GM10266 (cell line): ENCODE results near the gene GSTP1.
"Not testable (repeated sequence)": the region's sequence is repeated elsewhere in the genome, so short reads cannot be mapped to it uniquely, and the experiment has no call there.

Source experiments
- DNase-seq: peaks from one replicate; pipeline ENCODE4 v3.0.0; 2012; ENCODE audit errors: extremely low spot score
- CTCF ChIP-seq: IDR thresholded peaks from 2 replicates; pipeline ENCODE4 v1.5.1; 2012; ENCODE audit warnings: mild to moderate bottlenecking, low read depth; ENCODE audit not compliant: control insufficient read depth, insufficient read depth; ENCODE audit errors: missing control alignments

GSTP1 gene

DNA sequence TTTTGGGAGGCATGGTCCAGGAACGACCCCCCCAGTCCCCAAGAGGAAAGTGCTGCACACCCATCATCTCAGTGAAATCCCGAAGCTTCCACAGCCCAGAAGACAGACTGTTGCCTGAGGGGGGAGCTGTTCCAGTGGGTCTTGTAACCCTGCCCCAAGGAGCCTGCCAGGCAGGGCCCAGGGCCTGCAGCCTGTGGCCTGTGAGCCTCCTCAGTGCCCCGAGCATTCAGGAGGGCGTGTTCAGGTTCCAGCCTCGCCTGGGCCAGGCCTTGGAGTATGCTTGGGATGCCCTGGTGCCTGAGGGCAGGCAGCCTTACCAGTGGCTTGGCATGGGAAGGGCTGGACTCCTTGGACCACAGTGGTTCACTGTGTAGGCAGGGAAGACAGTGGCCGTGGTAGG is 42.4 kb upstream of the GSTP1 start:
- DNase-seq: no peak
- no peak for TF ChIP-seq CTCF

DNA sequence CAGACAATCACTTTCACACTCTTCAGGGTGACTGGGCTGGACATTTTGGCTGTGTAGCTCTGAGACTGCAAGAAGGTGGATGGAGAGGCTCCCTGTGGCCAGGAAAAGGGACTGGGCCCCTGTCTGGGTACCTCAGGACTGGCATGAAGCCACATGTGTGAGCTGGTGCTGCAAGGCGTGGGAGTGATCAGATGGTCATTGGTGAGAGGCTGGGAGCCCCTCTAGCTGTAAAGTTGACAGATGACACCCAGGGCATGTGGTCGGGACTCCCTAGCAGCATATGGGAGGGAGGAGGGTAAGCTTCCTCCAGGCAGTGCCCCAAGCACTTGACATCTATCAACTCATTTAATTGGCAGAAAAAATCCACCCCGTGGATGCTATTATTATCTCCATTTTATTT is 41.4 kb upstream of the GSTP1 start:
- DNase-seq: no peak
- TF ChIP-seq CTCF: no peak

DNA sequence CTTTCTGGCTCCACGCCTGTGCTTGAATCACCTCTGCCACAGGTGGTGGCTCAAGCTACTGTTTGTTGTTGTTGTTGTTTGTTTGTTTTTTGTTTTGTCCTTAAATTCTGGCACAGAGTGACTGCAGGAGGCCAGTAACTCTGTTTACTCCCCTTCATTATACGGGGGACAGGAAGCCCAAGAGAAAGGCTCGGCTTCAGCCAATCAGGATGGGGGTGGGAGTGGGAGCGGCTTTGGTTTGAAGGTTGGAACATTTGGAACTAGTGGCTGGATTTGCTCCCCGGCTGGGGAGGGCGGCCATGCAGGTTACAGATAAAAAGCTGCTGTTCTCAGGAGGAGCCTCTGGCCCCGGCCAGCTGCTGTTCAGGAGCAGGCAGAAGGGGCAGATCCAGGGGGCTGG is 40.6 kb upstream of the GSTP1 start:
- TF ChIP-seq CTCF: no peak
- DNase-seq: no peak

DNA sequence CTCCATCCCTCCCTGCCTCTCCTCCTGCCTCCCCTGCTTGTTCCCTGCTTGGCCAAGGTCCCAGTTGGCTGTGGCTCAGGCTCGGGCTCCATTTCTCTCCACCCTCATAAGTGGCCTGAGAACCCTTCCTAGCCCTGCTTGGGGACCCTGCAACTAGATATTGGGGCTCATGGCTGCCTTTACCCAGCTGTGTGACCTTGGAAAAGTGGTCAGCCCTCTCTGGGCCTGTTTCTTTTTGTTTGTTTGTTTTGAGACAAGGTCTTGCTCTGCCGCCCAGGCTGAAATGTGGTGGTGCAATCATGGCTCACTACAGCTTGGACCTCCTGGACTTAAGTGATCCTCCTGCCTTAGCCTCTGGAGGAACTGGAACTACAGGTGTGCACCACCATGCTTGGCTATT is 40.0 kb upstream of the GSTP1 start:
- DNase-seq: no peak
- no peak for TF ChIP-seq CTCF

- TF ChIP-seq CTCF: no peak
- DNase-seq: no peak
Observed at GRCh38 chr11:67544616-67545242, 38.9 kb upstream of the GSTP1 start.

DNA sequence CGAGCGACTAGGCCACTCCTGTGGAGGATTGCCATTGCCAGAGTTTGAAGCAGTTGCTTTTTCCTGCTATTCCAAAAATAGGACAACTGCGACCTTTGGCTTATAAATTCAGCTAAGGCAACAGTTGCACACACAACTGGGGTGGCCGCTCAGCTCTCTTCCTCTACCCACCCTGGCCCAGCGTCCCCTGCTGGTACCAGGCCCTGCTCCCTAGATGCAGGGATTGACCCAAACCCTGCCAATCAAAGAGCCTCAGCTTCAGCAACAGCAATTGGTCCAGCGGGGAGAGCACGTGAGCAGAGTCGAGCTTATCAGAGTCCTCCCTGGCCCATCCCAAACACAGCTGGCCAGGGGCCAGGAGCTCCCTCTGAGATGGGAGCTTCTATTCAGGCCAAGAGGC is 38.3 kb upstream of the GSTP1 start:
- no peak for TF ChIP-seq CTCF
- DNase-seq: no peak

DNA sequence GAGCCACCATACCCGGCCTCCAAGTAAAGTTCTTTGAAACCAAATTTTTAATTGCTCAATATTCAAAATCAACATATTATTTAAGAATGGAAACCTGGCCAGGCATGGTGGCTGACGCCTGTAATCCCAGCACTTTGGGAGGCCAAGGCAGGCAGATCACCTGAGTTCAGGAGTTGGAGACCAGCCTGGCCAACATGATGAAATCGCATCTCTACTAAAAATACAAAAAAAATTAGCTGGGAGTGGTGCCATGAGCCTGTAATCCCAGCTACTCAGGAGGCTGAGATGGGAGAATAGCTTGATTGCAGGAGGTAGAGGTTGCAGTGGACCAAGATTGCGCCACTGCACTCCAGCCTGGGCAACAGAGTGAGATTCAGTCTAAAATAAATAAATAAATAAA is 35.5 kb upstream of the GSTP1 start:
- not testable (repeated sequence) for DNase-seq

GRCh38 chr11:67548555-67549110 is 35.0 kb upstream of the GSTP1 start:
- no peak for TF ChIP-seq CTCF
- no peak for DNase-seq
